GM12878 (cell line): ENCODE measurements around the gene TOB1. TPM values are rescaled to one million over a fixed set of nuclear protein-coding genes. Genes with fewer than 3 reads are reported as not detected.

Experiments used
- E2F8 ChIP-seq: fragments of 450-650 bp; IDR thresholded peaks from 2 replicates; pipeline ENCODE4 v1.6.1; 2018; ENCODE audit warnings: mild to moderate bottlenecking, low read depth, moderate library complexity; ENCODE audit not compliant: partially characterized antibody
- NR2C2 ChIP-seq: IDR thresholded peaks from 2 replicates; pipeline ENCODE4 v1.6.1; 2011; ENCODE audit warnings: borderline replicate concordance, low read depth; ENCODE audit not compliant: control insufficient read depth, insufficient read length
- POU2F2 ChIP-seq: IDR thresholded peaks from 3 replicates; pipeline ENCODE4 v1.6.1; 2011; ENCODE audit warnings: low read depth, mild to moderate bottlenecking, low read length, borderline replicate concordance
- ZNF592 ChIP-seq: fragments of 450-650 bp; IDR thresholded peaks from 2 replicates; pipeline ENCODE4 v1.6.1; 2017; ENCODE audit warnings: mild to moderate bottlenecking, moderate library complexity
- polyA plus RNA-seq, 11 experiments: library from polyadenylated mRNA; depleted of rRNA in 4 of 11; unstranded in 6 of 11; stranded (reverse) in 5 of 11; fragments of >200 nt; fragmentation: Nextera tagmentation in 4 of 11; fragmentation: Illumina TruSeq in 1 of 11; extraction: Ambion mirVana in 4 of 11; extraction: Trizol in 1 of 11; gene quantifications; 1 replicate in 1 of 11; 2 replicates in 10 of 11; pipeline versions ENCODE4 v1.2.1 to v1.2.3, GENCODE V29; 2011 to 2016; ENCODE audit warnings: inconsistent platforms in 2 of 11, missing spikeins in 2 of 11, low read depth in 1 of 11
- total RNA-seq, 4 experiments: library from RNA; depleted of rRNA in 3 of 4; stranded (reverse); fragments of >200 nt in 3 of 4; fragmentation: Illumina TruSeq in 1 of 4; extraction: Trizol in 1 of 4; gene quantifications; 2 replicates each; pipeline versions ENCODE4 v1.2.1 to v1.2.3, GENCODE V29; 2013 to 2021

The TOB1 gene
- total and polyA plus RNA-seq, 10 of the 15 experiments (the other 5 are each of a cell fraction or from before 2014, with no cell fraction given) = 5.0 to 32.4 (median 13.7) TPM

GRCh38 chr17:50853015-50853615, 13.0 kb downstream of the TOB1 start (continued):
- no peak for TF ChIP-seq ZNF592
- no peak for TF ChIP-seq POU2F2
- TF ChIP-seq E2F8 = no peak
- no peak for TF ChIP-seq NR2C2
